H1 (cell line): ENCODE data around the gene CRTC3.

Experiments
- CREB1 ChIP-seq: IDR thresholded peaks from 2 replicates; pipeline ENCODE4 v1.6.1; 2012; ENCODE audit warnings: inconsistent platforms
- MAFK ChIP-seq: IDR thresholded peaks from 2 replicates; pipeline ENCODE4 v1.6.1; 2012; ENCODE audit warnings: low read depth, mild to moderate bottlenecking, improper control_type of control experiment, low read length
- POLR2A ChIP-seq, 2 experiments: IDR thresholded peaks; 1 replicate in 1 of 2; 2 replicates in 1 of 2; pipeline ENCODE4 v1.6.1; 2011; ENCODE audit warnings: low read depth in 2 of 2, low read length in 2 of 2, mild to moderate bottlenecking in 2 of 2; ENCODE audit errors: control extremely low read depth in 1 of 2
- RFX5 ChIP-seq: IDR thresholded peaks from 2 replicates; pipeline ENCODE4 v1.6.1; 2011; ENCODE audit warnings: low read depth, low read length, improper control_type of control experiment, borderline replicate concordance
- TF ChIP-seq, protein P1 (sequence below), 3 experiments: IDR thresholded peaks; 1 replicate in 2 of 3; 2 replicates in 1 of 3; pipeline versions ENCODE4 v1.5.1 to v1.6.1; 2011; ENCODE audit warnings: low read length in 3 of 3, mild to moderate bottlenecking in 3 of 3, inconsistent platforms in 2 of 3, low read depth in 1 of 3, moderate library complexity in 1 of 3; ENCODE audit not compliant: insufficient read depth in 1 of 3; ENCODE audit errors: control extremely low read depth in 1 of 3

DNA sequence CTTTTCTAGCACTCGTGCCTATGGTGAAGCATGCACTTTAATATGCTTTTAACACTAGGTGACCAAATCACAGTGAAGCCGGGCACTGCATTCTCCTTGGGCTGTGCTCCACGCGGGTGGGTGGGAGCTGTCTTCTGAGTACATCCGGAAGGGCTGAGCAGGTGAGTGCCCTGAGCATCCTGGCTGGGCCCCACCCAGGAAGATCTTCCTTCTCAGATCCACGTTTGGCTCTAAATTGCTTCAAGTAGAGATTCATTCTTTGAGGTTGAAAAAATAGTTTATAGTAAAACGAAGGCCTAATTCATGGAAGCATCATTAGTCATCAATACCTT, 113.5 kb downstream of the CRTC3 start:
- TF ChIP-seq CREB1: no peak
- TF ChIP-seq, protein P1, sequence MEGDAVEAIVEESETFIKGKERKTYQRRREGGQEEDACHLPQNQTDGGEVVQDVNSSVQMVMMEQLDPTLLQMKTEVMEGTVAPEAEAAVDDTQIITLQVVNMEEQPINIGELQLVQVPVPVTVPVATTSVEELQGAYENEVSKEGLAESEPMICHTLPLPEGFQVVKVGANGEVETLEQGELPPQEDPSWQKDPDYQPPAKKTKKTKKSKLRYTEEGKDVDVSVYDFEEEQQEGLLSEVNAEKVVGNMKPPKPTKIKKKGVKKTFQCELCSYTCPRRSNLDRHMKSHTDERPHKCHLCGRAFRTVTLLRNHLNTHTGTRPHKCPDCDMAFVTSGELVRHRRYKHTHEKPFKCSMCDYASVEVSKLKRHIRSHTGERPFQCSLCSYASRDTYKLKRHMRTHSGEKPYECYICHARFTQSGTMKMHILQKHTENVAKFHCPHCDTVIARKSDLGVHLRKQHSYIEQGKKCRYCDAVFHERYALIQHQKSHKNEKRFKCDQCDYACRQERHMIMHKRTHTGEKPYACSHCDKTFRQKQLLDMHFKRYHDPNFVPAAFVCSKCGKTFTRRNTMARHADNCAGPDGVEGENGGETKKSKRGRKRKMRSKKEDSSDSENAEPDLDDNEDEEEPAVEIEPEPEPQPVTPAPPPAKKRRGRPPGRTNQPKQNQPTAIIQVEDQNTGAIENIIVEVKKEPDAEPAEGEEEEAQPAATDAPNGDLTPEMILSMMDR (IDR thresholded peaks at IDR 0.05; ENCODE audit: control extremely low read depth in 1 of 3, insufficient read depth in 1 of 3, low read depth in 1 of 3, low read length in 3 of 3): no peak
- TF ChIP-seq POLR2A (IDR thresholded peaks at IDR 0.05; ENCODE audit: control extremely low read depth in 1 of 2, low read depth in 2 of 2, low read length in 2 of 2): no peak
- TF ChIP-seq RFX5: no peak
- TF ChIP-seq MAFK: no peak
